ENCODE measurements around the gene CLEC18C. TPM values are rescaled to one million over a fixed set of nuclear protein-coding genes. Genes with fewer than 3 reads are reported as not detected.
"Not testable (repeated sequence)": the region's sequence is repeated elsewhere in the genome, so short reads cannot be mapped to it uniquely, and the experiment has no call there.

Gene CLEC18C
- total and polyA plus RNA-seq, 8 donors = 0.19 to 1.3 (median 0.34) TPM; not detected in 2

DNA sequence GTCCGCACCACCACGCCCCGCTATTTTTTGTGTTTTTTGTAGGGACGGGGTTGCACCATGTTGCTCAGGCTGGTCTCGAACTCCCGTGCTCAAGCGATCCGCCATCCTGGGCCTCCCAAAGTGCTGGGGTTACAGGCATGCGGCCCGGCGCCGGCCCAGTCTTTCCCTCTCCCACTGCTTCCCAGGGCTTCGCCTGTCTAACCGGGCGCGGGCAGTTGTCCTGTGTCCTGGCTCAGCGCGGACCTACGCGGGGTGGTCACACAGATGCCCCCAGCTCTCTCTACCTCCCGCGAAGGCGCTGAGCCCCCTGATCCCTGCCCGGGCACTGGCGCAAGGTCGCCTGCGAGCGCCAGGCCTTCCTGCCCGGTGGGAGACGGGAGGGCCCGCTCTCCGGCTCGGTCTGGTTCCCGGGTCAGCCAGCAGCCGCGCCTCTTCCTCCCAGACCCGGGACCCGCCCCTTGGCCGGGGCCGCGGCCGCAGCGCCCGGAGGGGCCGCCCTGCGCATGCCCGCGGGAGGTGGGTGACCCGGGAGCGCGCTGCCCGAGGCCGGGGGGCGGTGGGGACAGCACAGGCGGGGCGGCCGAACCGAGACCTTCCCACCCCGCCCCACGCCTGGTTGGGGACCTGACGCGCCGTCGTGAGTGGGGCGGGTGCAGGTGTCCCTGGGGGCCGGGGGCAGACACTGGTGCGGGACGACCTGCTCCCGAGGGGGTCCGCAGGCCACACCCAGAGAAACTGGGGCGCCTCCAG, 14.4 kb downstream of the CLEC18C start:
- WGBS, 2 donors = 12 to 22% methylated on average over 12 to 23 of the region's 71 CpGs
- Histone ChIP-seq H3K4me3 (peak overlapping the region in 2 of 4 donors; percentile 22 to 26), H3K27ac (peak overlapping the region in 1 of 4 donors; percentile 36)
- H3K27me3 ChIP-seq; H3K4me1 ChIP-seq; H3K36me3 ChIP-seq; FAIRE-seq; H3K9me3 ChIP-seq; intact Hi-C loops (cut with DNase I): not testable (repeated sequence)
- peak in 2 of 6 donors; percentile 20 to 22 for DNase-seq
- ATAC-seq = peak; percentile 88 to 96 (median 89)

DNA sequence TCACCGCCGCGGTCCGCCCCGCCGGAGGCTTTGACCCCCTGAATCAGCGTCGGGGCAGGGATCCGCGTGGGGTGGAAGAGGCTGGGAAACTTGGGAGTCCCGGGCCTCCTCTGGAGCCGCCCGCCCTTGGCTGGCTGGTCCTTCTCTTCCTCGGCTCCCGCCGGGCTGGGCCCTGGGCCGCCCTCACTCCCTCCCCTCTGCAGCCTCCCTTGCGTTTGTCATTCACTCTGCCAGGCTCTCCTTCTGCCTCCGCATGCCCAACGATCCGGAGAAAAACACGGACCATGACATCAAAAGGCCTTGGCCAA, 15.0 kb downstream of the CLEC18C start:
- DNase-seq; FAIRE-seq; H3K9me3 ChIP-seq; H3K27me3 ChIP-seq; H3K4me1 ChIP-seq; H3K36me3 ChIP-seq; intact Hi-C loops (cut with DNase I): not testable (repeated sequence)
- WGBS, 2 donors = 2 to 5% methylated on average over 4 to 11 of the region's 22 CpGs
- Histone ChIP-seq H3K27ac (peak overlapping the region in 1 of 4 donors; percentile 36), H3K4me3 (peak overlapping the region in 1 of 4 donors; percentile 26)
- ATAC-seq = peak; percentile 71 to 81 (median 78)

DNA sequence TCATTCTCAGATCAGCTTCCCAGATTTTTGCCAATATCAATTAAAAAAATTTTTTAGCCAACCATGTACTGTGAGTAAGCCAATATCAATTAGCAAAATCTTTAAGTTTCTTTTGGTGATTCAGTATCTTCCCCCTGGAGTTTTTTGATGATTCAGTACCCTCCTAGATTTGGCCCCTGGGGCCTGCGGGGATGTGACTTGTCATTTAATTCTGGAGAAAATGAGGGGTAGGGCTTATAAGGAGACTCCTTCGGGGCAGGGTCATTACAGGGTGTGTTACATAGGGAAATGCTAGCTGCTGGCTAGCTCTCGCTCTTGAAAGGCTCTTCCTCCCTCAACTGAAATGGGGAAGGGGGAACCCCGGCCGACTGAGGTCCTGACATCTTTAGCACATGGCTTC, 17.0 kb downstream of the CLEC18C start:
- H3K4me1 ChIP-seq; H3K27ac ChIP-seq; intact Hi-C loops (cut with DNase I); H3K4me3 ChIP-seq; ATAC-seq; H3K9me3 ChIP-seq; H3K27me3 ChIP-seq; FAIRE-seq; DNase-seq; H3K36me3 ChIP-seq: not testable (repeated sequence)
- no CpG with 5 or more reads among the region's 5 CpGs for WGBS, 2 donors

DNA sequence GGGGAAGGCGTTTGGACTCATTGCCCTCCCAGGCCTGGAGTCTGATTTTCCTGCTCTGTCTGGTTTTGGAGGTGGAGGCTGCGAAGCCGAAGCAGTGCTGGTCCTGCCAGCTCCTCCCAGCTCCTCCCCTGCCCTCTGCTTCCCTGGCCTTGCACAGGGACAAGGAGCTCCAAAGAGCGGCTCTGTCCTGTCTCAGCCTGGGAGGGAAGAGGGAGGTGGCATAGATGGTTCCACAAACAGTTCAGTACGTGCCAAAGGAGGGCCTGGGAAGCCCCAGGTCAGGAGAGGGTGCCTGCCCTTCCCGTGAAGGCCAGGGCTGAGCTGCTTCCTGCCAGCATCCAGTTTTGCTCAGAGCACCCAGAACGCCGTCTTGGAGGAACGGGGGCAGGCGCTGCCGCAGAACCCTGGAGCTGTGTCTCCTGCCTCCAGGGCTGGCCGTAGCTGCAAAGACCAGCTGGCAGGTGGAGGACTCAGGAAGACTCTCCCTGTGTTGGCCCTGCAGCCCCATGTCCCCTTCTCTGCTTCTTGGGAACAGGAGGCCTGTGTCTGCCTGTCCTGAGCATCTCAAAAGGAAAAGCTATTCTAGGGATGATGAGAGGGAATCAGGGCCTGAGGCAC, 23.2 kb downstream of the CLEC18C start:
- H3K4me3 ChIP-seq; H3K36me3 ChIP-seq; H3K9me3 ChIP-seq; H3K27ac ChIP-seq; FAIRE-seq; H3K4me1 ChIP-seq; intact Hi-C loops (cut with DNase I); H3K27me3 ChIP-seq: not testable (repeated sequence)
- DNase-seq (peak in 1 of 6 donors; percentile 27), ATAC-seq (peak in 2 of 4 donors; percentile 11 to 38)
- WGBS, 2 donors = 78 to 81% methylated on average over 8 of the region's 12 CpGs

DNA sequence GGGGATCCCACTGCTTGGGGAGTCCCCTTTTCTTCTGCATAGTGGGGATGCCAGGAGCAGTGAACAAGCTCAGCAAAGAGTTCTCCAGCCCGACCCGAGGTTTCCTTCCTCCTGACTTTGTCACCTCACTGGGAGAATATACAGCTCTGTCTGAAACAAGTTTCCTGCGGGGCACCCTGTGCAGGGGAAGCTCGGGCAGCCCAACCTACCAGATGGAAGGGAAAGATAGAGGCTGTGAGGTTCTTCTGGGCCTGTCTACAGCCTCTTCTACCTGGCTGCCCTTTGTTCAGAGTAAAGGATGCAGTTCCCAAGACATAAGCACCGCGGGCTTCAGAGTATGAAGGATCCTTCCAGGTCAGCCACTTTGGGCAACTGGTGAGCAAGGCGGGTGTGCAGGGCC, 24.0 kb downstream of the CLEC18C start:
- H3K9me3 ChIP-seq; H3K27me3 ChIP-seq; H3K4me1 ChIP-seq; DNase-seq; H3K27ac ChIP-seq; H3K36me3 ChIP-seq; FAIRE-seq; intact Hi-C loops (cut with DNase I); ATAC-seq; H3K4me3 ChIP-seq: not testable (repeated sequence)
- WGBS, 2 donors = 81 to 97% methylated on average over 4 to 7 of the region's 7 CpGs

DNA sequence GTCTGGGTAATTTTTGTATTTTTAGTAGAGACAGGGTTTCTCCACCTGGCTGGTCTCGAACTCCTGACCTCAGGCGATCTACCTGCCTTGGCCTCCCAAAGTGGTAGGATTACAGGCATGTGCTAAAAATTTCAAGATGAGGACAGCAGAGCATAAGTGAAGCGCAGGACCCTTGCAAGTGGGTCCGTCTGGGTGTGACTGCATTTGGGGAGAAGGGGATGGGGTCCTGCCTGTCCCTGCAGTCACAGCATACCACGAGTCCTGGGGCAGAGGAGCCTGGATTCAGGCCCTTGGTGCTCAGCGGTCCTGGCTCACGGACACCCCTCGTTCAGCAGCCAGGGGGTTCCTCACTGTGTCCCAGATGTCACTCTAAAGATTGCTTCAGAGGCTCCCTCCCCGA, 24.6 kb downstream of the CLEC18C start:
- H3K4me1 ChIP-seq; ATAC-seq; H3K27me3 ChIP-seq; H3K4me3 ChIP-seq; H3K27ac ChIP-seq; H3K36me3 ChIP-seq; H3K9me3 ChIP-seq; intact Hi-C loops (cut with DNase I); FAIRE-seq: not testable (repeated sequence)
- DNase-seq = peak in 1 of 6 donors; percentile 24
- 89 to 90% methylated on average over 9 of the region's 9 CpGs for WGBS, 2 donors

DNA sequence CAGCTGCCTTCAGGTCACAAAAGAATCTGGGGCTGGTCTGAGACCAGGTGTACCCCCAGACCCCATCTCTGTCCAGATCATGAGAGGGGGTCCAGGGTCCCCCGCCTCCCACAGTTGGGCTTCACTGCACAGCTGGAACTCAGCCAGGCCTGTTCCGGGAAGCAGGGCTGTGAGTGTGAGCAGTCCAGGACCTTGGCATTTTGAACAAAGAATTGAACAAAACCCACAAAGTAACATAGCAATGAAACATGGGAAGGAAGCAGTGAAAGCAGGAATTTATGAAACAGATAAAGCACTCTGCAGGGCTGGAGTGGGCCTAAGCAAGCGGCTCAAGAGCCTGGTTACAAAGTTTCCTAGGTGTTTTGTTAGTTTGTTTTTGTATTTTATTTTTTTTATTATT, 25.1 kb downstream of the CLEC18C start:
- DNase-seq; H3K4me3 ChIP-seq; H3K36me3 ChIP-seq; FAIRE-seq; H3K4me1 ChIP-seq; intact Hi-C loops (cut with DNase I); H3K9me3 ChIP-seq; H3K27ac ChIP-seq; H3K27me3 ChIP-seq: not testable (repeated sequence)
- 56 to 64% methylated on average over 3 of the region's 3 CpGs for WGBS, 2 donors
- peak in 1 of 4 donors; percentile 37 for ATAC-seq

DNA sequence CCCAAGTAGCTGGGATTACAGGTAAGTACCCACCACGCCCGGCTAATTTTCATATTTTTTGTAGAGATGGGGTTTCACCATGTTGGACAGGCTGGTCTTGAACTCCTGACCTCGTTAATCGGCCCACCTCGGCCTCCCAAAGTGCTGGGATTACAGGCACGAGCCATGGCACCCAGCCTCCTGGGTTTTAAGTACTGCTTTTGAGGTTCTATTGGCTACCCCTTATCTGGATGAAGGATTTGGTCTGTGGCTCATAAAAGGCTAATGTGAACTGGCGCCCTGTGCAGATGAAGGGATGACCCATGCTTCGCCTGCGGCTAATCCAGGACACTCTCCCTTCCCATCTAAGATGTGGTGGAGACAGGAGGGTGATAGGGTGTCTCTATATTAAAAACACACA, 25.6 kb downstream of the CLEC18C start:
- intact Hi-C loops (cut with DNase I); H3K9me3 ChIP-seq; H3K4me3 ChIP-seq; FAIRE-seq; ATAC-seq; H3K4me1 ChIP-seq; H3K27ac ChIP-seq; H3K27me3 ChIP-seq; H3K36me3 ChIP-seq: not testable (repeated sequence)
- peak in 1 of 6 donors; percentile 21 for DNase-seq
- 89 to 91% methylated on average over 9 of the region's 9 CpGs for WGBS, 2 donors

DNA sequence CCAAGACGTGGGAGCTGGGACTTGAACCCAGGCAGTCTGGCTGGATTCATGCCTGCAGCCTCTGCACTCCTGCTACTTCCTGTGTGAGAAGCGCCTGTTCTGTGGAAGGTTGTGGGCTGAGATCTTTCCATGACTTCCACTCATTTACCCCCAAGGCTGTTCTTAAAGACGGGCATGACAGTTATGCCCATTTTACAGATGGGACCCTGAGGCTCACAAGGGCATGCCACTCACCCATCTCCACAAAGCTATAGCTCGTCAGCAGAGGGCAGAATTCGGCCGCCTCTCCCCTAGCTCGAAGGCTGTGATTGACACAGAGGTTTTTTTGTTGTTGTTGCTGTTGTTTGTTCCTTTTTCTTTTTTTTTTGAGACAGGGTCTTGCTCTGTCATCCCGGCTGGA, 26.5 kb downstream of the CLEC18C start:
- H3K4me3 ChIP-seq; H3K36me3 ChIP-seq; H3K27me3 ChIP-seq; H3K27ac ChIP-seq; intact Hi-C loops (cut with DNase I); FAIRE-seq; ATAC-seq; H3K9me3 ChIP-seq; H3K4me1 ChIP-seq: not testable (repeated sequence)
- DNase-seq = peak in 1 of 6 donors; percentile 5
- 76 to 93% methylated on average over 7 to 8 of the region's 8 CpGs for WGBS, 2 donors

DNA sequence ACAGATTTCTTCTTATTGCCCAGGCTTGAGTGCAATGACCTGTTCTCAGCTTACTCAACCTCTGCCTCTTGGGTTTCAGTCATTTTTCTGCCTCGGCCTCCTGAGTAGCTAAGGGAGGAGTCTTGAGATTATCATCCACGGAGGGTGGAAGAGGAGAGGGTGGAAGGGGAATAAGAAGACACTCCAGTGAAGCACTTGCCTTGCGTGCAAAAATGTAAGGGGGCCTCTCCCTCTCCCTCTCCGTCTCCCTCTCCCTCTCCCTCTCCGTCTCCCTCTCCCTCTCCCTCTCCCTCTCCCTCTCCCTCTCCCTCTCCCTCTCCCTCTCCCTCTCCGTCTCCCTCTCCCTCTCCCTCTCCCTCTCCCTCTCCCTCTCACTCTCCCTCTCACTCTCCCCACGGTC, 29.9 kb downstream of the CLEC18C start:
- DNase-seq; H3K27me3 ChIP-seq; H3K4me1 ChIP-seq; H3K9me3 ChIP-seq; H3K36me3 ChIP-seq; FAIRE-seq; H3K4me3 ChIP-seq; ATAC-seq; intact Hi-C loops (cut with DNase I); H3K27ac ChIP-seq: not testable (repeated sequence)
- 84 to 97% methylated on average over 4 of the region's 7 CpGs for WGBS, 2 donors

DNA sequence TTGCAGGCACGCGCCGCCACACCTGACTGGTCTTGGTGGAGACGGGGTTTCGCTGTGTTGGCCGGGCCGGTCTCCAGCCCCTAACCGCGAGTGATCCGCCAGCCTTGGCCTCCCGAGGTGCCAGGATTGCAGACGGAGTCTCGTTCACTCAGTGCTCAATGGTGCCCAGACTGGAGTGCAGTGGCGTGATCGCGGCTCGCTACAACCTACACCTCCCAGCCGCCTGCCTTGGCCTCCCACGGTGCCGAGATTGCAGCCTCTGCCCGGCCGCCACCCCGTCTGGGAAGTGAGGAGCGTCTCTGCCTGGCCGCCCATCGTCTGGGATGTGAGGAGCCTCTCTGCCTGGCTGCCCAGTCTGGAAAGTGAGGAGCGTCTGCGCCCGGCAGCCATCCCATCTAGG, 30.4 kb downstream of the CLEC18C start:
- WGBS, 2 donors = 95 to 97% methylated on average over 12 to 18 of the region's 29 CpGs
- H3K27ac ChIP-seq; H3K9me3 ChIP-seq; DNase-seq; H3K27me3 ChIP-seq; intact Hi-C loops (cut with DNase I); H3K36me3 ChIP-seq; H3K4me3 ChIP-seq; ATAC-seq; FAIRE-seq; H3K4me1 ChIP-seq: not testable (repeated sequence)

DNA sequence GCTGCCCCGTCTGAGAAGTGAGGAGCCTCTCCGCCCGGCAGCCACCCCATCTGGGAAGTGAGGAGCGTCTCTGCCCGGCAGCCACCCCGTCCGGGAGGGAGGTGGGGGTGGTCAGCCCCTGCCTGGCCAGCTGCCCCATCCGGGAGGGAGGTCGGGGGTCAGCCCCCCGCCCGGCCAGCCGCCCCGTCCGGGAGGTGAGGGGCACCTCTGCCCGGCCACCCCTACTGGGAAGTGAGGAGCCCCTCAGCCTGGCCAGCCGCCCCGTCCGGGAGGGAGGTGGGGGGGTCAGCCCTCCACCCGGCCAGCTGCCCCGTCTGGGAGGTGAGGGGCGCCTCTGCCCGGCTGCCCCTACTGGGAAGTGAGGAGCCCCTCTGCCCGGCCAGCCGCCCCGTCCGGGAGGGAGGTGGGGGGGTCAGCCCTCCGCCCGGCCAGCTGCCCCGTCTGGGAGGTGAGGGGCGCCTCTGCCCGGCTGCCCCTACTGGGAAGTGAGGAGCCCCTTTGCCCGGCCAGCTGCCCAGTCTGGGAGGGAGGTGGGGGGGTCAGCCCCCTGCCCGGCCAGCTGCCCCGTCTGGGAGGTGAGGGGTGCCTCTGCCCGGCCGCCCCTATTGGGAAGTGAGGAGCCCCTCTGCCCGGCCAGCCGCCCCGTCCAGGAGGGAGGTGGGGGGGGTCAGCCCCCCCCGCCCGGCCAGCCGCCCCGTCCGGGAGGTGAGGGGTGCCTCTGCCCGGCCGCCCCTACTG, 31.2 kb downstream of the CLEC18C start:
- H3K27ac ChIP-seq; intact Hi-C loops (cut with DNase I); H3K4me1 ChIP-seq; H3K4me3 ChIP-seq; FAIRE-seq; ATAC-seq; H3K27me3 ChIP-seq; H3K9me3 ChIP-seq; H3K36me3 ChIP-seq: not testable (repeated sequence)
- 95 to 98% methylated on average over 11 to 33 of the region's 46 CpGs for WGBS, 2 donors
- peak in 2 of 6 donors; percentile 27 to 76 for DNase-seq

Data from pancreas (tissue), 10 donors.